Choroid plexus epithelial cell (primary cell): Measurements from ENCODE around the gene TCEAL4.
"Not testable (repeated sequence)": the region's sequence is repeated elsewhere in the genome, so short reads cannot be mapped to it uniquely, and the experiment has no call there.

Experiments used
- DNase-seq: peaks from one replicate; pipeline ENCODE4 v3.0.0-alpha.2; 2010; ENCODE audit warnings: low read depth
- H3K4me3 ChIP-seq: 2 replicates; pipeline ENCODE4 v1.5.1; 2011; ENCODE audit warnings: low read depth, mild to moderate bottlenecking, control low read depth, low read length, moderate library complexity
- TF ChIP-seq, protein P1 (sequence below): conservative IDR thresholded peaks from 2 replicates; pipeline ENCODE4 v1.5.1; 2011; ENCODE audit warnings: low read depth, mild to moderate bottlenecking, control low read depth, inconsistent platforms, low read length, moderate library complexity

Gene TCEAL4

DNA sequence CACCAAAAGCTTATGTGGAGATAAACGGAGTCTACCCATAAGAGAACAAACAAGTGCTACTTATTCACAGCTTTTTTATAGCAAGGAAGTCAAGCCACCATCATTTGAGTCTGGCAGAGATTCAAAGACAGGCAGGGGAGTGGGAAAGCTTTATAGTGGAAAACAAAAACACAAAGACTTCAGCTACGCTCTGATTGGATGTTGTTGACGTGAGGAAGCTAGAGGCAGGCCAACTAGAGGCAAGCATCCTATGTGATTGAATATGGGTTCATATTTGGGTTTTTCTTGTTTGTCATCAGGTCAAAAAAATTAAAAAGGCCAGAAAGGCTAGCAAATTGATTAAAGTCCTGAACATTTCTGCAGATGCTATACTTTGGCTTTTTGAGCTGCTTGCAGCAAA, 719 bp upstream of the TCEAL4 start:
- DNase-seq: peak; percentile 50
- TF ChIP-seq, protein P1, sequence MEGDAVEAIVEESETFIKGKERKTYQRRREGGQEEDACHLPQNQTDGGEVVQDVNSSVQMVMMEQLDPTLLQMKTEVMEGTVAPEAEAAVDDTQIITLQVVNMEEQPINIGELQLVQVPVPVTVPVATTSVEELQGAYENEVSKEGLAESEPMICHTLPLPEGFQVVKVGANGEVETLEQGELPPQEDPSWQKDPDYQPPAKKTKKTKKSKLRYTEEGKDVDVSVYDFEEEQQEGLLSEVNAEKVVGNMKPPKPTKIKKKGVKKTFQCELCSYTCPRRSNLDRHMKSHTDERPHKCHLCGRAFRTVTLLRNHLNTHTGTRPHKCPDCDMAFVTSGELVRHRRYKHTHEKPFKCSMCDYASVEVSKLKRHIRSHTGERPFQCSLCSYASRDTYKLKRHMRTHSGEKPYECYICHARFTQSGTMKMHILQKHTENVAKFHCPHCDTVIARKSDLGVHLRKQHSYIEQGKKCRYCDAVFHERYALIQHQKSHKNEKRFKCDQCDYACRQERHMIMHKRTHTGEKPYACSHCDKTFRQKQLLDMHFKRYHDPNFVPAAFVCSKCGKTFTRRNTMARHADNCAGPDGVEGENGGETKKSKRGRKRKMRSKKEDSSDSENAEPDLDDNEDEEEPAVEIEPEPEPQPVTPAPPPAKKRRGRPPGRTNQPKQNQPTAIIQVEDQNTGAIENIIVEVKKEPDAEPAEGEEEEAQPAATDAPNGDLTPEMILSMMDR: no peak
- peak overlapping the region; percentile 75 for H3K4me3 ChIP-seq

DNA sequence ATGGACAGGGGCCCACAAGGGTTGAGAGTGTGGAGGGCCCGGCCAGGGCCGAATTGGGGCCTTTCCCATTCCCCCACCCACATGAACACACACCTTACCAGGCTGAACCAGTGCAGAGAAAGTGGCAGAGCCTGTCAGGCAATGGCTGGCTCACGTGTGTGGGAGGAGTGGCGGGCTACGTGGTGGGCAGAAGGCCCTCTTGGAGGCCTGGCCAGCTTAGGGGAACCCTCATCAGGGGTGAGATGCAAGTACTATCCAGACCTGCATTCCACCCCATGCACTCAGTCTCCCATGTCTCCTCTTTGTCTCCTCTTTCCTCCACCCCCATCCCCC, 965 bp downstream of the TCEAL4 start:
- H3K4me3 ChIP-seq: peak overlapping the region; percentile 75
- TF ChIP-seq, protein P1: no peak
- DNase-seq: peak; percentile 16

DNA sequence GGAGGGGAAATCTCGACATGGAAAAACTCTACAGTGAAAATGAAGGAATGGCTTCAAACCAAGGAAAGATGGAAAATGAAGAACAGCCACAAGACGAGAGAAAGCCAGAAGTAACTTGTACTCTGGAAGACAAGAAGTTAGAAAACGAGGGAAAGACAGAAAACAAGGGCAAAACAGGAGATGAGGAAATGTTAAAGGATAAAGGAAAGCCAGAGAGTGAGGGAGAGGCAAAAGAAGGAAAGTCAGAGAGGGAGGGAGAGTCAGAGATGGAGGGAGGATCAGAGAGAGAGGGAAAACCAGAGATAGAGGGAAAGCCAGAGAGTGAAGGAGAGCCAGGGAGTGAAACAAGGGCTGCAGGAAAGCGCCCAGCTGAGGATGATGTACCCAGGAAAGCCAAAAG, 1.3 kb downstream of the TCEAL4 start:
- DNase-seq: no peak
- peak overlapping the region; percentile 75 for H3K4me3 ChIP-seq
- TF ChIP-seq, protein P1: no peak

DNA sequence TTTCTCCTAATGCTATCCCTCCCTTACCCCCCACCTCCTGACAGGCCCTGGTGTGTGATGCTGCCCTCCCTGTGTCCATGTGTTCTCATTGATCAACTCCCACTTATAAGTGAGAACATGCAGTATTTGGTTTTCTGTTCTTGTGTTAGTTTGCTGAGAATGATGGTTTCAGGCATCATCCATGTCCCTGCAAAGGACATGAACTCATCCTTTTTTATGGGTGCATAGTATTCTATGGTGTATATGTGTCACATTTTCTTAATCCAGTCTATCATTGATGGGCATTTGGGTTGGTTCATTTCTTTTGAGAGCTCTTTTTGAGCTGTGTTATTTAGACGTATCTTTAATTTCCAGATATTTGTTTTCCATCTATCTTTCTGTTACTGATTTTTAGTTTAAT, 7.0 kb downstream of the TCEAL4 start:
- not testable (repeated sequence) for H3K4me3 ChIP-seq, DNase-seq

DNA sequence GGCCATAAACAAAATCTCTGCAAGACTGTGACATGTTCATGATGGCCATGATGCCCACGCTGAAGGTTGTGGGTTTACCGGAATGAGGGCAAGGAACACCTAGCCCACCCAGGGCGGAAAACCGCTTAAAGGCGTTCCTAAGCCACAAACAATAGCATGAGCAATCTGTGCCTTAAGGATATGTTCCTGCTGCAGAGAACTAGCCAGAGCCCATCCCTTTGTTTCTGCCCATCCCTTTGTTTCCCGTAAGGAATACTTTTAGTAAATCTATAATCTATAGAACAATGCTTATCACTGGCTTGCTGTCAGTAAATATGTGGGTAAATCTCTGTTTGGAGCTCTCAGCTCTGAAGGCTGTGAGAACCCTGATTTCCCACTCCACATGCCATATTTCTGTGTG, 9.9 kb downstream of the TCEAL4 start:
- not testable (repeated sequence) for H3K4me3 ChIP-seq, DNase-seq

DNA sequence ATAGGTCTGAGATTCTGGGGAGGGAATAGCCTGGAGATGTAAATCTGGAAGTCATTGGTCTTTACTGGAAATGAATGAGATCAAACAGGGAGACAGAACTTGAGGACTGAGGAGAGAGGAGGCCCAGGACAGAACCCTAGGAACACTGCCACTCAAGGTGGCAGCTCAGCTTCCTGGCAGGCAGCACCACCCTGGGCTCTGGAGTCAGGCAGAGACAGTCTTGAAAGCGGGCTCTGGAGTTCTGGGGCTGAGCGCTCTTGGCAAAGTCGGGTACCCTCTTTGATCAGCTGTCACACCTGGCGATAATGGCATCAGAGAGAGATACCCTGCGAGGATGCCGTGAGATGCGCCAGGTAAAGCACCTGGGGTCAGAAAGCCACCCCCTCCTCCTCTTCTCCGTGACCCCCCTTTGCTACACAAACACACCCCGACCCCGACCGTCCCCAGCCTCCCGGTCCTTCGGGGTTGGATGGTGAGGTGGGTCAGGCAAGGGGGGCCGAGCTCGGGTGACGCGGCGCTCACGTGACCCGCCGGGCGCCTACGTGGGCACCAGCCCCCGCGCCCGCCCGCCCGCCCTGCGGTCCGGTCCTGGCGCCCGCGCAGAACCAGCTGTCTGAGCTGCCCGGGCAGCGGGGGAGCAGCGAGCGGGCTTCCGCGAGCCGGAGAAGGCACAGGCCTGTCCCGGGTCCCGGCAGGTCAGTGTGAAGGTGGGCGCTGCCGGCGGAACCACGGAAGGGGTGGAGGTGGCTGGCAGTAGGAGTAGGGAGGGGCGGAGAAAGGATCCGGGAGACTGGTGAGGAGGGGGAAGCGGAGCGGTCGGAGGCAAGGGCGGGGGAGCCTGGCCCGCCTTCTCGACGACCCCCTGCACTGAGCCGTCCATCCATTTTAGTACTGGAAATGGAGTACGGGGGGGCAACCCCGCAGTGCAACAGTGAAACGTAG, 22.3 kb downstream of the TCEAL4 start, which contains the start of gene TCEAL3:
Gene TCEAL3 (plus strand): TSS at position 600 of the 942 bp plus-strand sequence. CDS start 1,102 bp downstream, outside the sequence.
- TF ChIP-seq, protein P1: no peak
- H3K4me3 ChIP-seq: peak within 1 kb of the TSS; percentile 74
- peak; percentile 39 for DNase-seq

DNA sequence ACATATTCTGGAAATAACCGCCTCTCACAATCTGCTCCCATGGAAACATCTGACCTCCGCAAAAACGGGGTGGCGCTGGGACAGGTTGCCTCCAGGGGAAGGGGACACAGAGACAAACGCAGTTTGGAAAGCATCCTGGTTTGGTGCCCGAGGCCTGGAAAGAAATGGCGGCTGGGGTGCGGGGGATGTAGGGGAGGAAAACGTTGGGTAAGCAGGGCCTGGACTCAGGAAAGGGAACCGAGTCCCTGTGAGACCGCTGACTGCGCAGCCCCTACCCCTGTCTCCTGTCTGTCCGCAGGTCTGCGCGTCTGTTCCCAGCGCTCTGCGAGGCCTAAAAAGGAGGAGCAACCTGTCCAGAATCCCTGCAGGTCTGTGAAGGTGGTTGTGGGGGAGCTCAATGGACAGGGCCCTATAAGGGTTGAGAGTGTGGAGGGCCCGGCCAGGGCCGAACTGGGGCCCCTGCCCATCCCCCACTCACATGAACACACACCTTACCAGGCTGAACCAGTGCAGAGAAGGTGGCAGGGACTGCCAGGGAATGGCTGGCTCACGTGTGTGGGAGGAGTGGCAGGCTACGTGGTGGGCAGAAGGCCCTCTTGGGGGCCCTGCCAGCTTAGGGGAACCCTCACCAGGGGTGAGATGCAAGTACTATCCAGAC, 23.1 kb downstream of the TCEAL4 start:
- H3K4me3 ChIP-seq: peak overlapping the region; percentile 74
- TF ChIP-seq, protein P1: no peak
- no peak for DNase-seq

DNA sequence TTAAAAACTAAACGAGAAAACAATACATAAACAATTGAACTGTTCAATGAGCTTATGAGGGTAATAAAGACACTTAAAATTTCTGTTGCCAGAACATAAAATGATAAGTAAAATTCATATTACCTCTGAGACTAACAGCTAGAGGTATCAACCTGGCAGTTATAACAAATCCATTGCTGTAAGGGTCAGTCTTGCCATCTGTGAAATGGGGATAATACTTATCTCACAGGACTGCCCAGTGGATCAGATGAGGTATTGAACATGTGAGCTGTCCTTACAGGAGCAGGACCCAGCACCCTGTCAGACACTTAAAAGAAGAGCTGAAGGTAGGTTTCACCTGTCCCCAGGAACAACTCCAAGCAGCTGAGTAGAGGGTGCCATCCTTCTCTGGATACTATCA, 25.0 kb downstream of the TCEAL4 start:
- no peak for DNase-seq
- H3K4me3 ChIP-seq: no peak overlapping the region
- TF ChIP-seq, protein P1: no peak
